HK-2 (cell line): ENCODE data around the gene CPLX3.
A peak's percentile ranks its signal among the peaks of the same experiment; 100 is the strongest.

ENCODE experiments used
- DNase-seq: peaks from one replicate; pipeline ENCODE4 v3.0.0-alpha.2; 2018; ENCODE audit not compliant: unreplicated experiment

Gene CPLX3

DNA sequence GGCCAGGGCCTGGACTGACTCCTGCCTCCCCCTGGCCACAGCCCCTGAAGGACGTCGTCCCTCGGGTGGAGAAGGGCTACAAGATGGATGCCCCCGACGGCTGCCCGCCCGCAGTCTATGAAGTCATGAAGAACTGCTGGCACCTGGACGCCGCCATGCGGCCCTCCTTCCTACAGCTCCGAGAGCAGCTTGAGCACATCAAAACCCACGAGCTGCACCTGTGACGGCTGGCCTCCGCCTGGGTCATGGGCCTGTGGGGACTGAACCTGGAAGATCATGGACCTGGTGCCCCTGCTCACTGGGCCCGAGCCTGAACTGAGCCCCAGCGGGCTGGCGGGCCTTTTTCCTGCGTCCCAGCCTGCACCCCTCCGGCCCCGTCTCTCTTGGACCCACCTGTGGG is 24.1 kb upstream of the CPLX3 start:
- no peak for DNase-seq

- no peak for DNase-seq
These were observed 23.5 kb upstream of the CPLX3 start for GRCh38 chr15:74802862-74803447.

GRCh38 chr15:74804935-74805334 is 21.5 kb upstream of the CPLX3 start:
- no peak for DNase-seq

- DNase-seq, result no peak
These were observed 19.1 kb upstream of the CPLX3 start for GRCh38 chr15:74807282-74807681.

DNA sequence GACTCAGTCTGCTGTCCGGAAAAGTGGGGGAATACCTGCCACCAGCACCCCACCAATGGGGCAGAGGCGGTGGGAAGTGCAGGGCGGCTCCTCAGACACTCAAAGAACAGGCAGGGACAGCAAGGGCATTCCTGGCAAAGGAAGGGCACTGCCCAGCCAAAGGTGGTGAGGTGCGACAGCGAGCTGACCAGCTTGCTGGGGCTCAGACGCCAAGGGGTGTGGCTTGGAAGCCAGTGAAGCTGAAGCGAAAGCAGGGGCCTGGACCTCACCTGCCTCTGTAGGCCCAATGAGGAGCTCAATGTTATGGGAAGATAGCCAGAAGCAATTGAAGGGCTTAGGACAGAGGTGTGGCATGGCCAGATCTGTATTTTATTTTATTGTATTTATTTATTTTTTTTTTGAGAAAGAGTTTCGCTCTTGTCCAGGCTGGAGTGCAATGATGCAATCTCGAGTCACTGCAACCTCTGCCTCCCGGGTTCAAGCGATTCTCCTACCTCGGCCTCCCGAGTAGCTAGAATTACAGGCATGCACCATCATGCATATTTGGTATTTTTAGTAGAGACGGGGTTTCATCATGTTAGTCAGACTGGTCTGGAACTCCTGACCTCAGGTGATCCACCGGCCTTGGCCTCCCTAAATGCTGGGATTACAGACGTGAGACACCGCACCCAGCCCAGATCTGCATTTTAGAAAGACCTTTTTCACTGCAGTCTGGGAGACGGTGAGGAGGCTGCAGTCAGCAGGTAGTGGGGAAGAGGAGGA is 18.2 kb upstream of the CPLX3 start:
- no peak for DNase-seq

GRCh38 chr15:74808840-74809229 is 17.6 kb upstream of the CPLX3 start:
- DNase-seq, result no peak

DNA sequence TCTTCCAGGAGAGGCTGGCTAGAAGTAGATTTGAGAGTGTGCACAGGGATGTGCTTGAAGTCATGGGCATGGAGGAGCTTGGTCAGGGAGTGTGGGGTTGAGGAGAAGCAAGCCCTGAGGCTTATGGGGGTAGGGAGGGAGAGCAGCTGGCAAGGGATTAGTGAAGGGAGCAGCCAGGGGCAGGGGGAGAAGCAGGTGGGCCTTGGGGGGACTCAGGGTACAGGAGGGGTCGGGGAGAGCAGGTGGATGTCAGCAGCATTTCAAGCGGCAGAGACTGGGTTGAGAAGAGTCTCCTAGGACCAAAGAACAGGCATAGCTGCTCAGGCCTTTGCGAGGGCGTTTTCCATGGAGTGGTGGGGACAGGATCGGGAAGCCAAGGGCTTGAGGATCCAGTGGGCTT is 17.2 kb upstream of the CPLX3 start:
- DNase-seq, result no peak

DNA sequence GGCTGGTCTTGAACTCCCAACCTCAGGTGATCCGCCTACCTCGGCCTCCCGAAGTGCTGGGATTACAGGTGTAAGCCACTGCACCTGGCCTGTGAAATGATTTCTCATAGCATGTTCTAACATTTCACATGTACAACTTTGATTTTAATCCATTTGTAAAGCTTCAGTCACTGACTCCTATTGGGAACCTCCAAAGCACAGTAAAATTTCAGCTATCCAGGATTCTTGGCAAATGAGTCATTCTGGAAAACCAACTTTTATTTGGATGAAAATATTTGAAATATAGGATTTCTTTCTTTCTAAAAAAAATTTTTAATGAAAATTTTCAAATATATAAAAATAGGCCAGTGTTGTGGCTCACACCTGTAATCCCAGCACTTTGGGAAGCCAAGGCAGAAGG is 16.5 kb upstream of the CPLX3 start:
- no peak for DNase-seq

DNA sequence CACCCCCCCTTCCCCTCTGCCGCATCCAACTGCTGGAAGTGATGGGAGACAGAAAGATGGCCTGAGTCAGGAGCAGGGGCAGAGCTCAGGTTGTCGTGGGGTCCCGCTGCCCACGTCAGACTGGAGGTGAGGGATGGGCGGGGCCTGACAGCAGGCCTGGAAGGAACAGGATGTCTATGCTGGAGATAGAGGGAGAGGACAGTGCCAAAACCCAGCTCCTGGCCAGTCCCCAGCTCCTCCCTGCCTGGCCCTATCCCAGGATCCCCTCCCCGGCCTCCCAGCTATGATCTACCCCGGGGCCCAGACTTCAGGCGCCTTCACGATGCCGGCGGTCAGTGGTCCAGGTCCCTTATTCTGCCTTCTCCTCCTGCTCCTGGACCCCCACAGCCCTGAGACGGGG is 13.9 kb upstream of the CPLX3 start, which contains the start of gene LMAN1L:
Gene LMAN1L, plus strand, starts transcription at position 303 of the 400 bp plus-strand sequence. Its CDS starts 20 bp downstream, at position 323.
- no peak for DNase-seq

GRCh38 chr15:74815121-74815934 is 11.1 kb upstream of the CPLX3 start:
- no peak for DNase-seq

DNA sequence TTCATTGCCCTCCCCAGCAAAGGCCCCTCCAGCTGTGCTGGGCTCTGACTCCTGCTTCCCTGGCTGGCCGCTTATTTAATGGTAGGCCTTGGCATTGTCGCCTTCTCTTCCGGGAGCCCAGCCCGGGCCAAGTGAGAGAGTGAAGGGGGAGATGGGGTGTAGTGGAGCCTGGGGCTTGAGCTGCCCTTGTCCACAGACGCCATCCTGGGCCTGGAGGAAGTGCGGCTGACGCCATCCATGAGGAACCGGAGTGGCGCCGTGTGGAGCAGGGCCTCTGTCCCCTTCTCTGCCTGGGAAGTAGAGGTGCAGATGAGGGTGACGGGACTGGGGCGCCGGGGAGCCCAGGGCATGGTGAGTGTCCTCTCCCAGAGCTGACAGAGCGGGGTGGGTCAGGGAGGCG is 10.5 kb upstream of the CPLX3 start:
- no peak for DNase-seq

- no peak for DNase-seq
These were observed 9.6 kb upstream of the CPLX3 start for GRCh38 chr15:74816624-74817369.

GRCh38 chr15:74817370-74817737 is 9.1 kb upstream of the CPLX3 start:
- peak; percentile 51 for DNase-seq

DNA sequence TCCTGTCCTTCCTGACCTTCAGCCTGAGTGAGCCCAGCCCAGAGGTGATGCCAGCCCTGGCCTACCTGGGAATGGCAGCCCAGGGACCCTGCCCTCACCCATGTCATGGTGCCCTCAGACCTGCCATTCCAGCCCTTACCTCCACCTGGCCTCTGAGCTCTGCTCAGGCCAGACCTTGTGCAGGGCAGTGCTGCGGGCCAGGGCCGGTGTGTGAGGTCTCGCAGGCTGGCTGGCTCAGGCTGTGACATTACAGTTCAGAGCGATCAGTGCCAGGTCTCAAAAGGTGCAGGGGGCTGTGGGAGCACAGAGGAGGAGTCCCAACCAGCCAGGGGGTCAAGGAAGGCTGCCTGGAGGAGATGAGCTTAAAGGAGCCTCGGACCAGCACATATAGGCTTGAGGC is 6.4 kb upstream of the CPLX3 start:
- no peak for DNase-seq

GRCh38 chr15:74821091-74821789 is 5.2 kb upstream of the CPLX3 start:
- DNase-seq, result no peak

DNA sequence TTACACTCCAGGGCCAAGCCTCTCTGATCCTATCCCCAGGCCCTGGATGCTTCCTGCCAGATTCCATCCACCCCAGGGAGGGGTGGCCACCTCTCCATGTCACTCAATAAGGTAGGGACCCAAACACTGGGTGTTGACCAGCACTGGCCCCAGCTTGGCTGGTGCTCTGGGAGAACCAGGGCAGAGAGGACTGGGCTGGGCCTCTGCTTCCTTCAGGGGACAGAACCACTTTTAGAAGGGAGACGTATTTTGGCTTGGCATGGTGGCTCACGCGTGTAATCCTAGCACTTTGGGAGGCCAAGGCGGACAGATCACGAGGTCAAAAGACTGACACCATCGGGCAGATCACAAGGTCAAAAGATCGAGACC is 4.7 kb upstream of the CPLX3 start:
- no peak for DNase-seq

DNA sequence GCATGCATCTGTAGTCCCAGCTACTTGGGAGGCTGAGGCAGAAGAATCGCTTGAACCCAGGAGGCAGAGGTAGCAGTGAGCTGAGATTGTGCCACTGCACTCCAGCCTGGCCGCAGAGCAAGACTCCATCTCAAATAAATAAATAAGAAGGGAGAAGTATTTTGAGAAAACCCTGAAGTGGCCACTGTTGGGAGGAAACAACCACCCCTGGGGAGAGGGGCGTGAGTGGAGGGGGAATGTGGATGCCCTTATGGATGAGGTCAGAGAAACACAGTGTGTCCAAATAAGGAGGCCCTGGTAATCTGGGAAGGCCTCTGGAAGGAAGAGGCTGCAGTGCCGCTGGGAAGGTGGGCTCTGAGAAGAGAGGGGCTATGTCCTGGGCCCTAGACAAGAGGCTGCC is 4.2 kb upstream of the CPLX3 start:
- DNase-seq, result no peak

DNA sequence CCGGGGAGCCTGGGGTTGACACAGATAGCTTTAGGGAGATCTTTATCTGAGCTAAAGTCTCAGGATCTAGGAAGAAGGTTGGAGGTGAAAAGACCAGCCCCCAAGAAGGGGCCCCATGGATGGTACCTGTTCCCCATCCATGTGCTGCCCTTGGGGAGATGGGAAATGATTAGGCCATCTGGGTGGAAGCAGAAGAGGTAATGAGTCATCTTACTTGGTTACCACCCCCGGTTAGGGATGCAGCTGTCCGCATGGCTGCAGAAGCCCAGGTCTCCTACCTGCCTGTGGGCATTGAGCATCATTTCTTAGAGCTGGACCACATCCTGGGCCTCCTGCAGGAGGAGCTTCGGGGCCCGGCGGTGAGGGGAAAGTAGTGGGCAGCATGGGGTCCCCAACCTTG is 3.1 kb upstream of the CPLX3 start:
- no peak for DNase-seq

GRCh38 chr15:74824976-74825375 is 1.5 kb upstream of the CPLX3 start:
- DNase-seq, result no peak

DNA sequence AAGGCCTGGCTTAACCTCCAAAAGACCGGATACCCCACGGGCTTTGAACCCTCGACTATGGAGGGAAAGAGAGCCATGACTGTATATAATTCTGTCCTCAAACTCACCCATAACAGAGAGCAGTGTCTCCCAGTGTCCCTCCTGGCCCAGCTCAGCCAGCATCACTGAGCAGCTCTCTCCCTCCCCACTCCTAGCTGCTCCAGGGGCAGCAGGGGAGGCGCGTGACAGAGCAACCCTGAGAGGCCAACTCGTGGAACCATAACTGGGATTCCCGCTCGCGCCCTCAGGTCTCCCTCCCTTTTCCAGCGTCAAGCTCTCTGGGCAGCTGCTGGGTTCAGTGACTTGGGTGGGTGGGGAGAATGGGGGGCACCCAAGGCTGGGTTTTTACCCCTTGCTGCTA is 561 bp upstream of the CPLX3 start:
- no peak for DNase-seq

GRCh38 chr15:74826921-74827320 is 494 bp downstream of the CPLX3 start:
- DNase-seq, result no peak

GRCh38 chr15:74827614-74828013 is 1.2 kb downstream of the CPLX3 start:
- no peak for DNase-seq
